GM21447 (cell line): ENCODE data around the gene BMPR1B.

Experiments
- ATAC-seq: cut with Tn5 transposase; IDR thresholded peaks from one replicate; pipeline ENCODE4 v1.9.1; 2021; ENCODE audit not compliant: unreplicated experiment

The BMPR1B gene

GRCh38 chr4:94905511-94905910 is 147.8 kb downstream of the BMPR1B start:
- no peak for ATAC-seq

- no peak for ATAC-seq
Measured at GRCh38 chr4:94909645-94910044, 151.9 kb downstream of the BMPR1B start.

GRCh38 chr4:94911106-94911505 is 153.4 kb downstream of the BMPR1B start:
- ATAC-seq = peak; percentile 44

- no peak for ATAC-seq
Measured at GRCh38 chr4:94912606-94913005, 154.9 kb downstream of the BMPR1B start.

- ATAC-seq = peak; percentile 89
Measured at GRCh38 chr4:94913316-94913715, 155.6 kb downstream of the BMPR1B start.

GRCh38 chr4:94917146-94917545 is 159.4 kb downstream of the BMPR1B start:
- ATAC-seq = no peak

GRCh38 chr4:94918543-94918942 is 160.8 kb downstream of the BMPR1B start:
- ATAC-seq = no peak

GRCh38 chr4:94920369-94920768 is 162.6 kb downstream of the BMPR1B start:
- no peak for ATAC-seq

GRCh38 chr4:94924566-94924965 is 166.8 kb downstream of the BMPR1B start:
- ATAC-seq = no peak

GRCh38 chr4:94925764-94926347 is 168.1 kb downstream of the BMPR1B start:
- no peak for ATAC-seq

GRCh38 chr4:94926936-94927335 is 169.2 kb downstream of the BMPR1B start:
- no peak for ATAC-seq

GRCh38 chr4:94927696-94928095 is 169.9 kb downstream of the BMPR1B start:
- no peak for ATAC-seq

GRCh38 chr4:94929696-94930095 is 171.9 kb downstream of the BMPR1B start:
- no peak for ATAC-seq

GRCh38 chr4:94931626-94932025 is 173.9 kb downstream of the BMPR1B start:
- no peak for ATAC-seq

- ATAC-seq = no peak
Measured at GRCh38 chr4:94932366-94932765, 174.6 kb downstream of the BMPR1B start.

- no peak for ATAC-seq
Measured at GRCh38 chr4:94933799-94934198, 176.0 kb downstream of the BMPR1B start.

GRCh38 chr4:94934201-94934600 is 176.4 kb downstream of the BMPR1B start:
- ATAC-seq = no peak

- no peak for ATAC-seq
Measured at GRCh38 chr4:94934864-94935263, 177.1 kb downstream of the BMPR1B start.

GRCh38 chr4:94936854-94937253 is 179.1 kb downstream of the BMPR1B start:
- ATAC-seq = no peak

- no peak for ATAC-seq
Measured at GRCh38 chr4:94939791-94940519, 182.2 kb downstream of the BMPR1B start.

GRCh38 chr4:94940520-94940908 is 182.8 kb downstream of the BMPR1B start:
- ATAC-seq = no peak

- ATAC-seq = no peak
Measured at GRCh38 chr4:94941706-94942105, 184.0 kb downstream of the BMPR1B start.

- ATAC-seq = no peak
Measured at GRCh38 chr4:94944726-94945125, 187.0 kb downstream of the BMPR1B start.
